ENCODE measurements around the gene KIAA1614.

DNA sequence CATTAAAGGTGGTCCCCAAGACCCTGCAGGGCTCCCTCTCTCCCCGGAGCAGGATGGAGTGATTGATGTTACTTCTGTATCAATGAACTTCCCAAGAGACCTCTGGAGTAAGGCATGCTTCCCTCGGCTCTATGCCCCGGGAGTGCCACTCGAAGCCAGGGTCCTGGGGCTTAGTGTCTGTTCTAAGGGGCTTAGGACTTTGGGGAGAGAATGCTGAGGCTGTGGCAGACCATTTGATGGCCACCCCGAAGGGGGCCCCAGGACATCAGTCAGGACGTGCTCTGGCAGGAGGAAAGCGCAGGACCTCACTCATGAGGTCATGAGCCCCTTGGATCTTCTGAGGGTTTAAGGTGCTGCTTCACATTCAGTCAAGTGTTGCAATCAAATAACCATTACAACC lies 7.5 kb downstream of the KIAA1614 start:
- TF ChIP-seq CTCF (conservative IDR thresholded peaks at IDR 0.05) (no peak), EZH2 (IDR thresholded peaks at IDR 0.05; ENCODE audit: low read depth) (no peak)

All from PC-9 (cell line).